Lower lobe of right lung (tissue), 2 donors: ENCODE results near the gene PARVA. TPM values are rescaled to one million over a fixed set of nuclear protein-coding genes. Genes with fewer than 3 reads are reported as not detected.

Experiments
- ATAC-seq, 2 donors: fragments of 200-7000 bp; cut with Tn5 transposase; one replicate each; pipeline ENCODE4 v1.9.1; 2020 to 2022; ENCODE audit warnings: mild to moderate bottlenecking in 2 of 2, moderate library complexity in 2 of 2
- DNase-seq: peaks from one replicate; pipeline ENCODE4 v3.0.0-alpha.2; 2020
- H3K27ac ChIP-seq: fragments of 200-600 bp; one replicate; pipeline ENCODE4 v1.8.0; 2022
- H3K27me3 ChIP-seq: fragments of 200-600 bp; one replicate; pipeline ENCODE4 v1.8.0; 2022; ENCODE audit warnings: low read depth
- H3K36me3 ChIP-seq: fragments of 200-600 bp; one replicate; pipeline ENCODE4 v1.8.0; 2022; ENCODE audit warnings: mild to moderate bottlenecking
- H3K4me1 ChIP-seq: fragments of 200-600 bp; one replicate; pipeline ENCODE4 v1.8.0; 2022
- H3K4me3 ChIP-seq: fragments of 200-600 bp; one replicate; pipeline ENCODE4 v1.8.0; 2022; ENCODE audit warnings: mild to moderate bottlenecking
- H3K9me3 ChIP-seq: fragments of 200-600 bp; one replicate; pipeline ENCODE4 v1.8.0; 2022
- CTCF ChIP-seq: fragments of 200-600 bp; IDR thresholded peaks from one replicate; pipeline ENCODE4 v1.8.0; 2022; ENCODE audit warnings: antibody characterized with exemption, mild to moderate bottlenecking
- intact Hi-C: fragments of 100-400 bp; cut with DNase I; formaldehyde crosslinking; loops from one replicate; pipeline ENCODE4 v1.11.0; 2022
- long read RNA-seq: library from polyadenylated mRNA; unstranded; transcript quantifications from one replicate; pipeline ENCODE4 v2.0.0, GENCODE V29; 2021
- total RNA-seq: library from RNA; stranded (reverse); fragmentation: NEBNext Ultra II Directional; extraction: Animal tissue kit (Norgen Biotek cat#: 25700); gene quantifications from one replicate; pipeline ENCODE4 v1.2.1, GENCODE V29; 2021
- donor health status: DM: no; HTN: yes; CAD: no; lungs with severe emphysema.

PARVA gene
- 58.3 TPM for total RNA-seq
- long read RNA-seq, full-length matches to known transcripts = 35 of 54 reads
- long read RNA-seq, partial matches to known transcripts = 10 of 54 reads
- long read RNA-seq, other reads (novel, unspliced or antisense) = 9 of 54 reads

GRCh38 chr11:12377106-12377823 lies at the start of gene PARVA:
PARVA (plus strand) TSS chr11:12377571; CDS start chr11:12377648, 77 bp downstream.
- Histone ChIP-seq H3K4me3 (peak within 1 kb of the TSS; percentile 64), H3K9me3 (no peaks in the 10 kb centered on the region), H3K36me3 (no peaks in the 10 kb centered on the region), H3K27ac (peak within 1 kb of the TSS; percentile 96), H3K27me3 (no peaks in the 10 kb centered on the region), H3K4me1 (peaks cover 15% of the 10 kb centered on the region)
- intact Hi-C loops = no loop called here
- DNase-seq (peak; percentile 75), ATAC-seq (peak; percentile 80 to 82)
- TF ChIP-seq CTCF = no peak

GRCh38 chr11:12329169-12329568 lies 48.2 kb upstream of the PARVA start:
- no peak for ATAC-seq
- peaks cover 23% of the 10 kb centered on the region for H3K36me3 ChIP-seq
- H3K4me1 ChIP-seq = no peaks in the 10 kb centered on the region
- H3K27me3 ChIP-seq = no peaks in the 10 kb centered on the region
- no peak for TF ChIP-seq CTCF
- DNase-seq = no peak
- intact Hi-C loops = no loop called here
- H3K27ac ChIP-seq = no peak overlapping the region
- H3K9me3 ChIP-seq = no peaks in the 10 kb centered on the region
- no peak overlapping the region for H3K4me3 ChIP-seq

GRCh38 chr11:12329797-12330196 lies 47.6 kb upstream of the PARVA start:
- TF ChIP-seq CTCF = no peak
- H3K27ac ChIP-seq = no peak overlapping the region
- H3K27me3 ChIP-seq = no peaks in the 10 kb centered on the region
- H3K36me3 ChIP-seq = peaks cover 16% of the 10 kb centered on the region
- ATAC-seq (no peak), DNase-seq (no peak)
- no peaks in the 10 kb centered on the region for H3K4me1 ChIP-seq
- intact Hi-C loops = loop anchor here (5.0 kb wide), 1 partner anchor 563 kb away; no protein-coding TSS in a partner anchor
- no peaks in the 10 kb centered on the region for H3K9me3 ChIP-seq
- no peak overlapping the region for H3K4me3 ChIP-seq

- no peaks in the 10 kb centered on the region for H3K27me3 ChIP-seq
- H3K4me3 ChIP-seq = no peak overlapping the region
- DNase-seq = no peak
- ATAC-seq = peak in 1 of 2 donors; percentile 14
- TF ChIP-seq CTCF = no peak
- H3K36me3 ChIP-seq = peaks cover 8% of the 10 kb centered on the region
- intact Hi-C loops = loop anchor here (5.0 kb wide), 1 partner anchor 562 kb away; no protein-coding TSS in a partner anchor
- H3K4me1 ChIP-seq = no peaks in the 10 kb centered on the region
- no peaks in the 10 kb centered on the region for H3K9me3 ChIP-seq
- H3K27ac ChIP-seq = no peak overlapping the region
Measured at GRCh38 chr11:12330485-12331231, 46.7 kb upstream of the PARVA start.

GRCh38 chr11:12331239-12331874 lies 46.0 kb upstream of the PARVA start:
- DNase-seq = peak; percentile 76
- Histone ChIP-seq H3K4me1 (no peaks in the 10 kb centered on the region), H3K27me3 (no peaks in the 10 kb centered on the region), H3K4me3 (no peak overlapping the region), H3K36me3 (peaks cover 3% of the 10 kb centered on the region), H3K9me3 (no peaks in the 10 kb centered on the region), H3K27ac (no peak overlapping the region)
- intact Hi-C loops = loop anchor here (5.0 kb wide), 1 partner anchor 561 kb away; no protein-coding TSS in a partner anchor
- peak; percentile 78 for TF ChIP-seq CTCF
- peak; percentile 88 to 90 for ATAC-seq
